ENCODE measurements around the gene KRTAP5-8.

DNA sequence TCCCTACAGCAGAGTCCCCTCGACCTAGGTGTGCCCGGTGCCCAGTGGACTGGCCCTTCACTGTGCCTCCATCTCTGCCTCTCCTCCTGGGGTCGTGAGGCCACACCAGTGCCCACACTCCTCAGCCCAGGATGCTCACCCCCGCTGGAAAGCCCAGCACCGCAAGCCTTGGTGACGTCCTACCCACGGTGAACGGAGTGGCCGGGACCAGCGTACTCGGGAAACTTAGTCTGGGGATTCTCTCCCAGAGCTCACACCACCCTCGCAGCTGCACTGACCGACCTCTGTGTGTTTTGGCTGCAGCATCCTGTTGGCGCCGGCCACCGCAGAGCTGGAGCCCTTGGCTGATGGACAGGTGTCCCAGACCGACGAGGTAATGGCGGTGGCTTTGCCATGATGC, 46.3 kb upstream of the KRTAP5-8 start:
- TF ChIP-seq, protein P1, sequence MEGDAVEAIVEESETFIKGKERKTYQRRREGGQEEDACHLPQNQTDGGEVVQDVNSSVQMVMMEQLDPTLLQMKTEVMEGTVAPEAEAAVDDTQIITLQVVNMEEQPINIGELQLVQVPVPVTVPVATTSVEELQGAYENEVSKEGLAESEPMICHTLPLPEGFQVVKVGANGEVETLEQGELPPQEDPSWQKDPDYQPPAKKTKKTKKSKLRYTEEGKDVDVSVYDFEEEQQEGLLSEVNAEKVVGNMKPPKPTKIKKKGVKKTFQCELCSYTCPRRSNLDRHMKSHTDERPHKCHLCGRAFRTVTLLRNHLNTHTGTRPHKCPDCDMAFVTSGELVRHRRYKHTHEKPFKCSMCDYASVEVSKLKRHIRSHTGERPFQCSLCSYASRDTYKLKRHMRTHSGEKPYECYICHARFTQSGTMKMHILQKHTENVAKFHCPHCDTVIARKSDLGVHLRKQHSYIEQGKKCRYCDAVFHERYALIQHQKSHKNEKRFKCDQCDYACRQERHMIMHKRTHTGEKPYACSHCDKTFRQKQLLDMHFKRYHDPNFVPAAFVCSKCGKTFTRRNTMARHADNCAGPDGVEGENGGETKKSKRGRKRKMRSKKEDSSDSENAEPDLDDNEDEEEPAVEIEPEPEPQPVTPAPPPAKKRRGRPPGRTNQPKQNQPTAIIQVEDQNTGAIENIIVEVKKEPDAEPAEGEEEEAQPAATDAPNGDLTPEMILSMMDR (IDR thresholded peaks at IDR 0.05; ENCODE audit: borderline replicate concordance, extremely low read depth, low read length, poor library complexity, severe bottlenecking) = no peak
- TF ChIP-seq EZH2 (IDR thresholded peaks at IDR 0.05; ENCODE audit: borderline replicate concordance, low read depth, low read length, severe bottlenecking) = no peak
